ENCODE measurements around the gene BSND.

DNA sequence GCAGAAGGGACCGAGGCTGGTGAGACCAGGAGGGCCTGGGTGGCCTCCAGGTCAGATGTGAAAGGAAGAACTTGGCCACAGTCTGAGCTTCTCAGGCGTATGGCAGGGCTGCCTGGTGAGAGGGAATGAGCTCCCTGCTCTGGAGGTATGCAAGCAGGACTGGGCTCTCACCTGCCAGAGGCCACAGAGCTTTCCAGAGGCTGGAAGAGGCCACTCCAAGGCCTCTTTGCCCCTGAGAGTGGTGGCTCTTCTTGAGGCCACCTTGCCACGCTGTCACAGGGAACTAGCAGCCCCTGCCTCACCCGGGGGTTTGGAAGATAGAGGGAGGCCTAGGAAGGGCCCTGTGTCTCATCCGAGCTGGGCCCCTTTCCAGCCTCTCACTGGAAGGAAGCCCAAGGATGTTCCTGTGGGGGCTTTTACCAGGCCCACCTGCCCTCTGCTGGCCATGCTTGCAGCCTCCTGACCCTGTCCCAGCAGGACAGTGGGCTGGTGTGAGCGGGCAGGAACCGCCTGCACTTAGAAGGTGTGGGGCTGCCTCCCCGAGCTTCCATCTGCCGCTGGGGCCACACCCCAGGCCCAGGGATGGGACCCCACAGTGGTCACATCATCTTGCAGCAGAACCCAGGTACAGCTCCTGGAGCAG, 50.7 kb downstream of the BSND start:
- TF ChIP-seq EZH2 (IDR thresholded peaks at IDR 0.05; ENCODE audit: borderline replicate concordance, low read length): no peak
- TF ChIP-seq, protein P1, sequence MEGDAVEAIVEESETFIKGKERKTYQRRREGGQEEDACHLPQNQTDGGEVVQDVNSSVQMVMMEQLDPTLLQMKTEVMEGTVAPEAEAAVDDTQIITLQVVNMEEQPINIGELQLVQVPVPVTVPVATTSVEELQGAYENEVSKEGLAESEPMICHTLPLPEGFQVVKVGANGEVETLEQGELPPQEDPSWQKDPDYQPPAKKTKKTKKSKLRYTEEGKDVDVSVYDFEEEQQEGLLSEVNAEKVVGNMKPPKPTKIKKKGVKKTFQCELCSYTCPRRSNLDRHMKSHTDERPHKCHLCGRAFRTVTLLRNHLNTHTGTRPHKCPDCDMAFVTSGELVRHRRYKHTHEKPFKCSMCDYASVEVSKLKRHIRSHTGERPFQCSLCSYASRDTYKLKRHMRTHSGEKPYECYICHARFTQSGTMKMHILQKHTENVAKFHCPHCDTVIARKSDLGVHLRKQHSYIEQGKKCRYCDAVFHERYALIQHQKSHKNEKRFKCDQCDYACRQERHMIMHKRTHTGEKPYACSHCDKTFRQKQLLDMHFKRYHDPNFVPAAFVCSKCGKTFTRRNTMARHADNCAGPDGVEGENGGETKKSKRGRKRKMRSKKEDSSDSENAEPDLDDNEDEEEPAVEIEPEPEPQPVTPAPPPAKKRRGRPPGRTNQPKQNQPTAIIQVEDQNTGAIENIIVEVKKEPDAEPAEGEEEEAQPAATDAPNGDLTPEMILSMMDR (IDR thresholded peaks at IDR 0.05; ENCODE audit: low read length): no peak
